Stimulated activated CD4-positive, alpha-beta T cell treated with anti-CD3 and anti-CD28 coated beads, Interleukin-1b, Interleukin-23, amount 100 ng/mL, for 24 hours (primary cell): ENCODE data around the gene HEATR5A.
A peak's percentile ranks its signal among the peaks of the same experiment; 100 is the strongest.
"Not testable (repeated sequence)": the region's sequence is repeated elsewhere in the genome, so short reads cannot be mapped to it uniquely, and the experiment has no call there.

Experiments used
- DNase-seq, 4 experiments: peaks; one replicate each; pipeline ENCODE4 v3.0.0-alpha.2; 2020; ENCODE audit warnings: low read depth in 4 of 4, low spot score in 1 of 4

Gene HEATR5A

GRCh38 chr14:31287294-31287972 lies 132.9 kb downstream of the HEATR5A start:
- no peak for DNase-seq

- peak in 1 of 4 experiments; percentile 2 for DNase-seq
Measured at GRCh38 chr14:31286456-31287293, 133.7 kb downstream of the HEATR5A start.

GRCh38 chr14:31283578-31284252 lies 136.6 kb downstream of the HEATR5A start:
- no peak for DNase-seq

GRCh38 chr14:31283153-31283552 lies 137.2 kb downstream of the HEATR5A start:
- no peak for DNase-seq

- no peak for DNase-seq
Measured at GRCh38 chr14:31280871-31281220, 139.5 kb downstream of the HEATR5A start.

GRCh38 chr14:31280132-31280870 lies 140.0 kb downstream of the HEATR5A start:
- DNase-seq: no peak

- DNase-seq: no peak
Measured at GRCh38 chr14:31278883-31279282, 141.5 kb downstream of the HEATR5A start.

- DNase-seq: no peak
Measured at GRCh38 chr14:31277085-31277484, 143.3 kb downstream of the HEATR5A start.

GRCh38 chr14:31276417-31276816 lies 143.9 kb downstream of the HEATR5A start:
- not testable (repeated sequence) for DNase-seq

- DNase-seq: no peak
Measured at GRCh38 chr14:31275731-31276130, 144.6 kb downstream of the HEATR5A start.

- DNase-seq: no peak
Measured at GRCh38 chr14:31271648-31272047, 148.7 kb downstream of the HEATR5A start.

GRCh38 chr14:31270196-31270772 lies 150.1 kb downstream of the HEATR5A start:
- DNase-seq: no peak

- no peak for DNase-seq
Measured at GRCh38 chr14:31269634-31270195, 150.6 kb downstream of the HEATR5A start.

- DNase-seq: no peak
Measured at GRCh38 chr14:31268216-31268615, 152.1 kb downstream of the HEATR5A start.

- DNase-seq: no peak
Measured at GRCh38 chr14:31266437-31267331, 153.7 kb downstream of the HEATR5A start.

- no peak for DNase-seq
Measured at GRCh38 chr14:31265701-31266398, 154.5 kb downstream of the HEATR5A start.

- no peak for DNase-seq
Measured at GRCh38 chr14:31263485-31264133, 156.7 kb downstream of the HEATR5A start.
